ENCODE measurements around the gene LHX3.

Gene LHX3

GRCh38 chr9:136180586-136180985 lies 24.3 kb downstream of the LHX3 start:
- no peak overlapping the region for H3K4me3 Mint-ChIP-seq
- no peaks in the 10 kb centered on the region for H3K36me3 Mint-ChIP-seq
- CTCF ChIA-PET, result no interaction called here
- H3K9me3 Mint-ChIP-seq, result no peaks in the 10 kb centered on the region
- H3K4me1 Mint-ChIP-seq, result no peaks in the 10 kb centered on the region
- no peak for DNase-seq
- no peak overlapping the region for H3K27ac Mint-ChIP-seq
- peaks cover 12% of the 10 kb centered on the region for H3K27me3 Mint-ChIP-seq

- Mint-ChIP-seq H3K27me3 (peaks cover 7% of the 10 kb centered on the region), H3K36me3 (no peaks in the 10 kb centered on the region), H3K4me1 (no peaks in the 10 kb centered on the region), H3K4me3 (no peak overlapping the region), H3K9me3 (no peaks in the 10 kb centered on the region), H3K27ac (no peak overlapping the region)
- no peak for DNase-seq
- CTCF ChIA-PET, result no interaction called here
These were observed 25.2 kb downstream of the LHX3 start for GRCh38 chr9:136179761-136180160.

- no peaks in the 10 kb centered on the region for H3K36me3 Mint-ChIP-seq
- H3K9me3 Mint-ChIP-seq, result no peaks in the 10 kb centered on the region
- no peak overlapping the region for H3K4me3 Mint-ChIP-seq
- peaks cover 7% of the 10 kb centered on the region for H3K27me3 Mint-ChIP-seq
- H3K4me1 Mint-ChIP-seq, result no peaks in the 10 kb centered on the region
- no peak for DNase-seq
- H3K27ac Mint-ChIP-seq, result no peak overlapping the region
- CTCF ChIA-PET, result no interaction called here
These were observed 25.8 kb downstream of the LHX3 start for GRCh38 chr9:136179101-136179616.

GRCh38 chr9:136178773-136179075 lies 26.2 kb downstream of the LHX3 start:
- no peaks in the 10 kb centered on the region for H3K4me1 Mint-ChIP-seq
- DNase-seq, result no peak
- no peak overlapping the region for H3K27ac Mint-ChIP-seq
- CTCF ChIA-PET, result no interaction called here
- H3K4me3 Mint-ChIP-seq, result no peak overlapping the region
- H3K27me3 Mint-ChIP-seq, result peaks cover 7% of the 10 kb centered on the region
- no peaks in the 10 kb centered on the region for H3K36me3 Mint-ChIP-seq
- no peaks in the 10 kb centered on the region for H3K9me3 Mint-ChIP-seq

GRCh38 chr9:136178061-136178772 lies 26.7 kb downstream of the LHX3 start:
- Mint-ChIP-seq H3K27me3 (peaks cover 4% of the 10 kb centered on the region), H3K9me3 (no peaks in the 10 kb centered on the region), H3K4me3 (no peak overlapping the region), H3K4me1 (no peaks in the 10 kb centered on the region), H3K27ac (no peak overlapping the region), H3K36me3 (no peaks in the 10 kb centered on the region)
- DNase-seq, result no peak
- CTCF ChIA-PET, result no interaction called here

GRCh38 chr9:136177224-136177623 lies 27.7 kb downstream of the LHX3 start:
- H3K4me3 Mint-ChIP-seq, result no peak overlapping the region
- H3K27ac Mint-ChIP-seq, result no peak overlapping the region
- CTCF ChIA-PET, result no interaction called here
- no peaks in the 10 kb centered on the region for H3K9me3 Mint-ChIP-seq
- no peaks in the 10 kb centered on the region for H3K4me1 Mint-ChIP-seq
- no peak for DNase-seq
- H3K27me3 Mint-ChIP-seq, result peaks cover 4% of the 10 kb centered on the region
- no peaks in the 10 kb centered on the region for H3K36me3 Mint-ChIP-seq

GRCh38 chr9:136175616-136176197 lies 29.2 kb downstream of the LHX3 start:
- Mint-ChIP-seq H3K4me1 (no peaks in the 10 kb centered on the region), H3K27ac (no peak overlapping the region), H3K27me3 (peaks cover 10% of the 10 kb centered on the region), H3K9me3 (no peaks in the 10 kb centered on the region), H3K36me3 (no peaks in the 10 kb centered on the region), H3K4me3 (no peak overlapping the region)
- CTCF ChIA-PET, result interaction anchor here (0.6 to 0.9 kb wide), 2 partner anchors 39 to 64 kb away, joined by 3 read pairs; no protein-coding TSS in a partner anchor
- DNase-seq, result no peak

GRCh38 chr9:136174779-136175615 lies 29.9 kb downstream of the LHX3 start:
- Mint-ChIP-seq H3K4me3 (no peak overlapping the region), H3K27me3 (peaks cover 12% of the 10 kb centered on the region), H3K4me1 (no peaks in the 10 kb centered on the region), H3K27ac (no peak overlapping the region), H3K9me3 (no peaks in the 10 kb centered on the region), H3K36me3 (no peaks in the 10 kb centered on the region)
- DNase-seq, result no peak
- CTCF ChIA-PET, result interaction anchor here (0.6 to 0.9 kb wide), 2 partner anchors 40 to 65 kb away, joined by 3 read pairs; no protein-coding TSS in a partner anchor

- no peaks in the 10 kb centered on the region for H3K4me1 Mint-ChIP-seq
- no peaks in the 10 kb centered on the region for H3K36me3 Mint-ChIP-seq
- no peak overlapping the region for H3K27ac Mint-ChIP-seq
- H3K4me3 Mint-ChIP-seq, result no peak overlapping the region
- DNase-seq, result no peak
- H3K27me3 Mint-ChIP-seq, result peaks cover 20% of the 10 kb centered on the region
- CTCF ChIA-PET, result no interaction called here
- no peaks in the 10 kb centered on the region for H3K9me3 Mint-ChIP-seq
These were observed 31.2 kb downstream of the LHX3 start for GRCh38 chr9:136173648-136174290.

- DNase-seq, result no peak
- H3K9me3 Mint-ChIP-seq, result no peaks in the 10 kb centered on the region
- H3K4me1 Mint-ChIP-seq, result no peaks in the 10 kb centered on the region
- no peak overlapping the region for H3K27ac Mint-ChIP-seq
- H3K27me3 Mint-ChIP-seq, result peaks cover 21% of the 10 kb centered on the region
- H3K36me3 Mint-ChIP-seq, result no peaks in the 10 kb centered on the region
- CTCF ChIA-PET, result no interaction called here
- H3K4me3 Mint-ChIP-seq, result no peak overlapping the region
These were observed 32.4 kb downstream of the LHX3 start for GRCh38 chr9:136172412-136173079.

GRCh38 chr9:136171801-136172411 lies 33.0 kb downstream of the LHX3 start:
- Mint-ChIP-seq H3K27me3 (peaks cover 21% of the 10 kb centered on the region), H3K4me3 (no peak overlapping the region), H3K9me3 (no peaks in the 10 kb centered on the region), H3K27ac (no peak overlapping the region), H3K4me1 (no peaks in the 10 kb centered on the region), H3K36me3 (no peaks in the 10 kb centered on the region)
- no peak for DNase-seq
- CTCF ChIA-PET, result interaction anchor here (1.2 kb wide), 1 partner anchor 82 kb away, joined by 4 read pairs; no protein-coding TSS in a partner anchor

GRCh38 chr9:136171009-136171800 lies 33.7 kb downstream of the LHX3 start:
- Mint-ChIP-seq H3K36me3 (no peaks in the 10 kb centered on the region), H3K4me3 (no peak overlapping the region), H3K27ac (no peak overlapping the region), H3K27me3 (peaks cover 21% of the 10 kb centered on the region), H3K9me3 (no peaks in the 10 kb centered on the region), H3K4me1 (no peaks in the 10 kb centered on the region)
- CTCF ChIA-PET, result interaction anchor here (0.9 to 1.4 kb wide), 6 partner anchors 11 to 115 kb away, joined by 3 to 7 read pairs (median 4); no protein-coding TSS in a partner anchor
- DNase-seq, result no peak
